ENCODE measurements around the gene UNC13D.

The UNC13D gene

DNA sequence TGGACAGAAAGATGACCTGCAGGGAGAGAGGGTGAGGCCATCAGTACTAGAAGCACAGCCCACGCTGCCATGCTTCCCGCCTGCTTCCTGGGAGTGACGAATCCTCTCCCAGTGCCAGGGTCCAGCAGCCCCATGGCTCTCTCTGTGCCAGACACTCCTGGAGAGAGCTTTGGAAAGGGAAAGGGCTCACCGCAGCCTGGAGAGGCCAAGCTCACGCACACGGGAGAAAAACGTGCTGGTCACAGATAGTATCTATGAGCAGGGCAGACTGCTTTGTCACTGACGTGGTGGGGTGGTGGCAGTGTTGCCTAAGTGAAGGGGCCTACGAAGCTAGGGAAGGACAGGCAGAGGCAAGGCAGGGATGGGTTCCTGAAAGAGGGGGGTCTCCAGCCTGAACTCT is 5.5 kb upstream of the UNC13D start:
- DNase-seq: no peak

DNA sequence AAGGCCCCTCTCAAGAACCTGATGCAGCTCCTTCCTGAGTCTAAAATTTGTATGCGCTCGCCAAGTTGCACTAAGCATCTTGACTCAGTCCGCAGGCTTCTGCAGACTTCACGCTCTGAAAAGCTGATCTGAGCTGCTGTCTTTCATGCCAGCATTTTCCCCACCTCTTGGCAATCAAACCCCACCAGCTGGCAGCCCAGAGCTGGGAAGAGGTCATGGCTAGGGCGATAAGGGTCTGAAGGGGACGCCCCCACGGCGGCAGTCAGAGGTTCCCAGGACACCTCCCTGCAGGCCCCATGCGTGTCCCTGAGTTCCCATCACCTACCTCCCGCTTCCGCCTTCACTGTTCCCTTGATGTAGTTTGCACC is 5.1 kb upstream of the UNC13D start:
- DNase-seq: no peak

DNA sequence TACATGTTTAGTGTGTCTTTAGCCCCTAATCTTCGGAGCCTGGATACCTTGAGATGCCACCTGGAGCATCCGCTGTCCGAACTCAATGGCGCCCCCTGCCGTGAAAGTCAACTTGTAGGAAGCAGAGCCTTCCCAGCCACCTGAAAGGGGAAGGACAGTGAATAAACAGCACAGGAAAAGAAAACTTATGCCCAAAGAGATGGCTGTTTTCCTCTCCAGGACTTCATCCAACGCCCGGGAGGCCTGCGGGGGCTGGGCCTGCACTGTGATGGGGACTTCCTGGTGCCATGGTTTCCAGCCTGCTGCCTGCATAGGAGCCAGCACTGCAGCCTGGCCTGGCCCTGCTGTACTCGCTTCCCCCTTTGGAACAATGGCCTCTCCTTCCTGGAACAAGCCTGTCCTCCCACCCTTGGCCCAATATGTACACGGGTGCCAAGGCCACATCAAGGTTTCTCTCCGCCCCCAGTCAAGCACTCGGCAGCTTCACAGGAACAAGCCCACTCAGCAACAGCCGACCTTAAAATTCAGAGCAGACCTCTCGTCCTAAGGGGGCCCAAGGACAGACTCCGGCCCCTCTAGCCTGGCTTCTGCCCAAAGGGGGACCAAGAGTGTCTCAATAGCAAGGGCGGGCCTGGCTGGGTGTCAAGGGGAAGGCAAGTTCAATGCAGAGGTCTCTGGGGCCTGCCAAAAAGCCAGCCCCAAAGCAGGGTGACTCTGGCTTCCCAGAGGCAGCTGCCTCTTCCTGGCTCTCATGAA is 4.5 kb upstream of the UNC13D start:
- DNase-seq: peak; percentile 60

DNA sequence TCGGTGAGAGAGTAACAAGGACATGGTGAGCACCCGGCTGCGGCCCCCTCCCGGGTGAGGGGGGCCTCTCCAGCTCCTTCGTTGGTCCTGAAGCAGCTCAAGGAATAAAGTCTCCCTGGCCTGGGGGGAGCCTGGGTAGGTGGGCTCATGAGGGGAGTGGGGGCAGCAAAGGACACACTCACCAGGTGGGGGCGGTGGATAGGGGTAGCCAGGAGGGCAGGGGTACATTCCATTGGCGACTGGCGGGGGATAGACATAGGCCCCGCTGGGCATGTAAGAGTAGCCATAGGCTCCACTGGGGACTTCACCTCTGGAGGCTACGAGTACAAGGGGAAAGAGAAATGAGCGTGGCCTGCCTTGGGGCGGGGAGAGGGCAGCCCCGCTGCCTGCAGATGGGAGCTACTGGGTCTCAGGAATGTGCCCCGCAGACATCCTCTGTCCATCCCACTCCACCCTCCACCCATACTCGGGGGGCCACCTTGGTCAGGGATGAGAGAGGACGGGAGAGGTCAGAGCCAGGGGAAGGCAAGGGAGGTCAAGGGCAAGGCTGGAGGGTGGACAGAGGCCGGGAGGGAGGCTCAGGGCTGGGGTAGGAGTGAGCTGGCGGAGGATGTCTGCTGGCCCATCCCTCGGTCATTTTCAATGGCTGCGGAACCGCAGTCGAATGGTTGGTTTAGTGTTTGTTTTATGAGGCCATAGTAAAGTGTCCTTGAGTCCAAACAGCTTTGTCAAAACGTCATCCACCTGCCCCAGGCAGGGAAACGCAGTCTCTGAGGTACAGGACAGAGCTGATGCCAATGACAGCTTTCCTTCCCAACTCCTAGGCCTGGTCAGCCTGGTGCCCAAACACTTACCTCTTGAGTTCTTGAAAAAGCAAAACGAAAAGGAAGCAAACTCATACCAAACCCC is 3.7 kb upstream of the UNC13D start:
- no peak for DNase-seq

DNA sequence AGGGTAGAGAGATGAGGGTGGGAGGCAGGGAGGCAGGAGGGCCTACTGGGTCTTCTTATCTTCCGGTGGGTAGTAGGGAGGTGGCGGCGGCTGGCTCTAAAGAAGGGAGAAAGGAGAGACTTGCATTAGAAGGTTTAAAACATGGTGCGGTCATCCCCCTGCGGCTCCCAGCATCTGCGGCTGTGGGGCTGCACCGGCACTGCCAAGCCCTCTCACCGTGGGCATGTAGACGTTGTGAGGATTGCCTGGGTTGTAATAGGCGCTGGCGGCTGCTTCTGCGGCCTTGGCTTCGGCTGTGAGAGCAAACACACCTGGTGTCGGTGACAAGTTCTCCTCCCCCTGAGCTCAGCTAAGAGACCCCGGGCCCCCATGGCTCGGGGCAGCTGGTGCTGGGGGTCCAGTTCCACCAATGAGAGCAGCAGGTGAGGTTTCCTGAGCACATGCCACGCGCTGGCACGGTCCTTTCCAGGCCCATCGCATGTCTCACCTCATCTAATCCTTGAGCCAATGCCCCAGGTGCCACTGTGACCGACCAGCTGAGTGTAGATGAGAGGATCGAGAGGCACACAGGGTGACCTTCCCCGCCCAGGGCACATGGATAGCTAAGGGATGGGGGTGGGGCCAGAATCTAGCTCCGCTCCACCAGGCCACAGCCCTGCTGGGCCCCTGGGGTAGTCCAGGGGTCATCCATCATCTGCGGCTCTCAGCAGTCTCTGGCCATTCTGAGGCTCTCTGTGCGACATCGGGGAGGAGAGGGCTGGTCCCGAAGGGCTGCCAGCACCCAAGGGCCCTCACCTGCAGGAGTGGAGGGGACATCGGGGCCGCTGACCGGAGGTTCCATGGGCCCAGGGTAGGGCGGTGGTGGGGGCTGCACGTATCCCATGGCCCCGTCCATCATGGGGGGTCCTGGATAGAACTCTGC is 2.7 kb upstream of the UNC13D start:
- no peak for DNase-seq

DNA sequence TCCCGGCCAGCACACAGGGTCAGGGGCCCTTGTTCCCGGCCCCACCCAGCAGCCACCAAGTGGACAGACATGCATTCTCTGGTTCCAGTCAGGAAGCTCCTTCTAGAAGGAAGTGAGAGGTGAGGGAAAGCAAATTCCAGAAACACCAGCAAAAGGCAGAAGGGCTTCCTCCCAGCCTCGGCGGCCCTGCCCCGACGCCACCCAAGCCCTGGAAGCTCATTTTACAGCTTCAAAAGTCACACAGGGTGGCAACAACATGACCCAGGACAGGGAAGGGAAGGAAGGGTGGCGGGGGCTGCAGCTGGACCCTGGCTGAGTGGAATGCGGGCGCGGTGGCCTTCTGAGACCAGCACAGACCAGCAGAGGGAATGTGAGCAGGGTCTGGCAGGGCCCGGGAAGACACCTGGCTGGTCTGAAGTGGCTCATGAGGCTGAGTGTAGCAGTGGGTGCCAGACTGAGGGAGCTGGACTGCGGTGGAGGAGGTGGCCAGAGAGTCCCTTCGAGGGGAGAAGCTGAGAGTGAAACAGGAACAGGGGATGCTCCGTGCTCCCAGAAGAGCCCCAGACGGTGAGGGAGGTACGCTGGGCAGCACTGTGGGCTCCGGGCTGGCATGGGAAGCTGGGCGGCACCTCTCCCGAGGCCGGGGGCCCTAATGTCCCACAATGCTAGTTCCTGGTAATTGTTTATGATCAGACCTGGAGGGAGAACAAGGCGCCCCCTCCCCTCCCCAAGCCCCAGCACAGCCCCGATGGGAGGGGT is 1.9 kb upstream of the UNC13D start:
- no peak for DNase-seq

DNA sequence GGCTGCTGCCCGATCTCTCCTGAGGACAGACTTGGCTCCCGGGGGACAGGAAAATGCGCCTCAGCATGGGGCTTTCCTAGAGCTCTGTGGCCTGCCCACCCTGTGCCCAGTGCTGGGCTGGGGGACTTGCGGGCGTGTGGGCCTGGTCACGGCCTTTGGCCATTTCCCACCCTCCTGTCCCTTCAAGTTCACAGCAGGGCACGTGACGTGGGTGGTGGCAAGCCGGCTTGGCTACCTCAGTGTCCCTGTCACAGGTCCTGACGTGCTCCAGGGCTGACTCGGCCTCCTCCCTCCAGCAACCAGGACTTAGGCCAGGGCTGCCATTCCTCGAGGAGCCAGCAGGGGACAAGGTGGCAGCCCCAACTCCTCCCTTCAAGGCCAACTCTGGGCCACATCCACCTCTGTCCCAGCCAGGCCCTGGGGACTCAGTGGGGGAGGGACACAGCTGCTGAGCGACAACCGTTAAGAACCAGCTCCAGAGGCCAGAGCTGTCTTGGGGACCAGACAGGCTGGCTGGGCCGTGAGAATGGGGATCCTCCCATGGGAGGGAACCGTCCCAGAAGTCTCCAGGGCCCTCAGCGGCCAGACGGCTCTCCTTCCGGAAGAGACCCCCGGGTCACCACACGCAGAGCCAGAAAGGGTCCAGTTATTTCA is 981 bp upstream of the UNC13D start:
- peak; percentile 80 for DNase-seq

DNA sequence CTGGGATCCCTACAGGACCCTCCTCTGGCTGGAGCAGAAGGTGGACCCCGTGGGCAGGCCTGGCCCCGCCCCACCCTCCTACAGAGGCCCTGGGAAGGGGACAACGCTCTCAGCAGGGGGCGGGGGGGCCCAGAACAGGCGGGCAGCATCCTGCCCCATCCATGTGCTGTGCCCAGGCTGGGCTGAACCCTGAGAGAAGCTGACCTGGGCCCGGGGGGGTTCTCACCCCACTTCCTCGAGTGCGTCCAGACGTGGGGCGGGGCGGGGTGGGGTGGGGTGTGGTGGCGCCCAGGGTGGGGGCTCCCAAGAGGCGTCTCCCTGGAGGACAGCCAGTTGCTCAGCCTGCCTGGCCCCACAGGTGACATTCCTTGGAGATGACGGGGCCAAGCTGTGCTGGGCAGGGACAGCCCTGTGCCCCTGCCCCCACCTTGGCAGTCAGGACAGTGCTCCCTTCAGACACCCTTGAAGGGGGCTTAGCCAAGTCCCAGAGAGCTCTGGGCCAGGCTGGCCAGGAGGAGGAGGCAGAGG is 390 bp upstream of the UNC13D start:
- DNase-seq: no peak

DNA sequence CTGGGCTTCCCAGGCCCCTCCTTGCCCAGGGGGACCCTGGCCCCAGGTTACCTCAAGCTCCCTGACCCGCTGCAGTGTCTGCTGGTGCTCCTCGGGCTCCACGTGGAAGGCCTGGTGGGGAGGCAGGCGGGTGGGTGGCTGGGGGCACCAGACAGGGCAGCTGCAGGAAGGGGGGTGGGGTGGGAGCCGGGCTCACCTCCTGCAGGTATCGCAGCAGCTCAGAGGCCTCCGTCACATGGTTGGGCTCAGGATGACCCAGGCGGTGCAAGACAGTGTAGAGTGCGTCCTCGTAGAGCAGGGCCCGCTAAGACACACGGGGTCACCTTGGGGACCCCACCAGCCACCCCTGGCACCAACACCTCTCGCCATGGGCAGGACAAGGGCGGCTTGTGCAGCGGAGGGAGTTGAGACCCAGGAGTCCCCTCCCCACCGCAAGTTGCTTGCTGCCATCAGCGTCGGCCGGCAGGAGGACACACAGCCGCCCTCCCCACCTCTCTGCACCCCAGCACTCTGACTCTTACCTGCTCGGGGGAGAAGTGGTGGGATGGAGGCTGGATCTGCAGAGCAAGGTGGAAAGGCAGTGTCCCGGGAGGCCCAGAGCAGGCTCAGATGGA is 1.1 kb downstream of the UNC13D start:
- DNase-seq: peak; percentile 25

DNA sequence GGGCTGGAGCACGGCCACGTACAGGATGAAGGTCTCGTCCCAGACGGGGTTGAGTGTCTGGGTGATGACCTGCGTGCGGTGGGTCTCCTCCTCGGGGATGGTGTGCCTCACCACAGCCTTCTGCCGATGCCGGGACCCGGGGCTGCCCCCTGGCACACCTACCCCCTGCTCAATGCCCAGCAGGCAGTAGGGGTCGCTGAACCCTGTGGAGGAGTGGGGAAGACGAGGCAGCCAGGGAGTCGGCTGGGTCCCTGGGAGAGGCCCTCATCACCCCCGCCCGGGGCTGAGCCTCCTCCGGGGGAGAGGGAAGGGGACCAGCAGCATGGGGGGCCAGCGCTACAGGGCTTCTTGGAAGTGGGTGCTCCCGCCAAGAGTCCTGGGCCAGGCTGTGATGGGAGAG is 1.8 kb downstream of the UNC13D start:
- no peak for DNase-seq

DNA sequence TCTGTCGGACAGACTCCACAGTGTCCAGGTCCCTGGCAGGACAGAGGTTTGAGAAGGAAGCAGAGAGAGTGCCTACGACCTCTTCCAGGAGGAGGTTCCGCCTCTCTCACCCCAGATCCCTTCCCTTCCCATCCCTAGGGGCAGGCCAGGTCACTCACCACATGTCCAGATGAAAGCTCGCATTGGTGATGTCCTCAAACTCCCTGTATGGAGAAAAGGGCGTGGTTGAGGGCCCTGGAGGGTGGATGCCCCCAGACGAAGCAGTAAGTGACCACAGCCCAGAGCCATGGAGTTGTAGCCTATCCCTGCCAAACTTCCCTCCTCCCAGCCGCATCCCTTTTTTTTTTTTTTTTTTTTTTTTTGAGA is 3.4 kb downstream of the UNC13D start:
- DNase-seq: no peak

DNA sequence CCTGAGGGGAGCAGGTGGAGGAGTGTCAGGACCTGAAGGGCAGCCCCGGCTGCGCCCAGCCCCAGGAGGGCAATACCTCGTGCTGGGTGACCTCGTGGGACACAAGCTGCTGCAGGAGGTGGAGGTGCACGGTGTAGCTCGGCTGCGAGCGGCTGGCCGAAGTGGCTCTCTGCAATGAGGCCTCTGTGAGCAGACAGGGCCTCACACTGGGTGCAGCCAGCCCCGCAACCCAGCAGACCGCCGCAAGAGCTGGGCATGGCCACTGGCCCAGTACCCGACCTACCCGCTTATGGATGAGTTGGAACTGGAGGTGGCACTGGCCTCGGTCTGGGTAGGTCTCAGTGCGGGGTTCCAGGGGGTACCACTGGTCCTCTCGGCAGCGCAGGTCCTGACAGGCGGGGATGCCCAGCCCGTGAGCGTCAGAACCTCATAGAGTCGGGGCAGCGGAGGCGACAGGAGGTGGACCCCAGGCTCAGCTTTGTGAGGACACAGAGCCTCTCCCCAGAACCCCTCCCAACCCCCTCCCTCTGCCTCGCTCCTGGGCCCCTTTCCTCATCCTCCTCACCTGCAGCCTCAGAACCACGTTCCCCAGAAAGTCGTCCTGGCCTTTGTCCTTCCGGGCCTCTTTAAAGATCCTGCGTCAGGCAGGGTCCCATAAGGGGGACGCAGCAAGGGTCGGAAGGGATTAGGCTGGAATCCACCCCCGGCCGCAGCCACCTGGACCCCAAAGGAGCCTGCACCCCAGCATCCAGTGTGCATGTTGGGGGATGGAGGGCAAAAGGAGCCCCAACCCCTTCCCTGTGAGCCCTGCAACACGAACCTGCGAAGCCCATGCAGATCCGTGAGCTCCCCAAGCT is 4.0 kb downstream of the UNC13D start:
- DNase-seq: no peak

DNA sequence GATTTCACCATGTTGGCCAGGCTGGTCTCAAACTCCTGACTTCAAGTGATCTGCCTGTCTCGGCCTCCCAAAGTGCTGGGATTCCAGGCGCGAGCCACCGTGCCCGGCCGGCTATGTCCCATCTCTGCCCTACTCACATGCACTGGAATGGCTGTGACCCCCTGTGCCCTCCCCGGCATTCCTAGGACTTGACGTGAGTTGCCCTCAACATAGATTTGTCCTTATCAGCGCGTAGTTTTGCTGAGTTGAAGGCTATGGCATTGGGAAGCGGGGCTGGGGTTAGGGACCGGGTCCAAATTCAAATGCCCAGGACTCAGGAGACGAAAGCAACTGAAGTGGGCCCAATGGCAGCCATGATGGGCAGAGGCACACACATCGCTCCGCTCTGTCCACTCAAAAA is 5.8 kb downstream of the UNC13D start:
- no peak for DNase-seq

DNA sequence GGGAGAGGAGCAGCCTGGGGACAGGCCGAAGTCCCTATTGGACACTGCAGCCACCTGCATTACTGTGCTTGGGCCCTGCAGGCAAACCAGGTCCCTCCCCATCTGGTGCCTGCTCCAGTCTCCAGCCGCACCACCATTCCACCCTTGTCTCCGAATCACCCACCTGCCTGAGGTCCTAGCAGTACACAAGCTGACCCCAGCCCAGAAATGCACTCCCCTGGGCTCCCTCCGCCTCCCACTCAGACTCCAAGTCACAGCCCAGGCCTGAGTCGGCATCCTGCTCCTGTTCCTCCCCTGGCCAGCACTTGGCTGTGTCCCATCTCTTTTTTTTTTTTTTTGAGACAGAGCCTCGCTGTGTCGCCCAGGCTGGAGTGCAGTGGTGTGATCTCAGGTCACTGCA is 6.3 kb downstream of the UNC13D start:
- DNase-seq: no peak

DNA sequence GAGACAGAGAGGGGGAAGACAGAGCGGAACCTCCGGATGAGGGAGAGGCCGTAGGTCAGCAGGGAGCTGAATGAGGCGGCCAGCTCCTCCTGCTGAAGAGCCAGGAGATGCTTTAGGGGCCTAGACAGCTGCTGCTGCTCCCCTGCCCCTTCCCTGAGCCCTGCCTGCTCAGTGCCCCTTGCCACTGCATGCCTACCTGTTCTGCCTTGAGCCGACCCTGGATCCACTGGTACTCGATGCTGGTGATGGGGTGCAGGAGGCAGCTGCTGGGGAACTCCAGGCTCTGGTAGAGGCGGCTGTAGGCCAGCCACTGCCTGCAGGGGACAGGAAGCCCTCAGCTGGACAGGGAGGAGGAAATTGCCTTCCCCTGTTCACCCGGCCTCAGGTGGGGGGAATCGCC is 7.6 kb downstream of the UNC13D start:
- DNase-seq: no peak

DNA sequence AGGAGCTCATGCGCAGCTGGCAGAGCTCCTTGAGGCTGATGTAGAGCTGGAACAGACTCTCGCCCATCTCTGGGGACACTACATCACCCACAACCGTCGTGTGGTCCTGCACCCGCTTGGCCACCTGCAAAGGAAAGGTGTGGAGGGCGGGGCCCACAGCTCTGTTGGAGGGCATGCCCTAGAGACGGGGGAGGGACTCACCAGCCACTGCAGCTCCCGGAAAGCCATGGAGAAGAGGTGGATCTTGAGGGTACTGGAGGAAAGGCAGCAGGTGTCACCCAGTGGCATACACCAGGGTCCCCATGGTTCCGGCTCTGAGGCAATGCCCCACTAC is 8.6 kb downstream of the UNC13D start:
- DNase-seq: no peak

DNA sequence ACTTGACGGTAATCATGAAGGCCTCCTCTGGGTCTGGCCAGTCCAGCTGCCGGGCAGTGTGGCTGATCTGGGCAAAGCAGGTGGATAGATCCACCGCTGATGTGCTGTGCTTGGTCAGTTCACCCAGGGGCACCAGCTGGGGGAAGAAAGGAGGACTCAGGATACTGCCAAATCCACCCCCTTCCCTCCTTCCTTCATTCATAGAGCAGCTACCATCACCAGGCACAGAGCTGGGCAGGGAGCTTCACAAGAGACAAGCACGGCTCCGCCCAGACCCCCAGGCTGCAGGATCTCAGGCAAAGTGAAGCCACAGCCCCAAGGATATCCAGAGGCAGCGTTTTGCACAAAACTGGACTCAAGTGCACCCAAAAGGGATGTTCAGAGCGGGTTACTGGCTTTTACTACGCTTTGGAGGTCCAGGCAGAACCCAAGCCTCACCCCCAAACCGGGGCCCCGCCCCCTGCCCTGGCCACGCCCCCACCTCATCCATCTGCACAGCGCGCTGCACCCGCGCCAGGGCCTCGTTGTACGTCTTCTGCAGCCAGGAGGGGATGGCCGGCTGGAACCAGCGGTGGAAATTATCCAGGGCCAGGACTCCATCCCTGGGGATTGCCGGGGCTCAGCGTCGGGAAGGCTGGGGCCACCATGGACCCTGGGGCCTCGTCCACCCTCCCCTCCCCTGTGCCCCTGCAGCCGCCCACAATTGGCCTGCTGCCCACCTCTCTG is 9.1 kb downstream of the UNC13D start:
- DNase-seq: no peak

DNA sequence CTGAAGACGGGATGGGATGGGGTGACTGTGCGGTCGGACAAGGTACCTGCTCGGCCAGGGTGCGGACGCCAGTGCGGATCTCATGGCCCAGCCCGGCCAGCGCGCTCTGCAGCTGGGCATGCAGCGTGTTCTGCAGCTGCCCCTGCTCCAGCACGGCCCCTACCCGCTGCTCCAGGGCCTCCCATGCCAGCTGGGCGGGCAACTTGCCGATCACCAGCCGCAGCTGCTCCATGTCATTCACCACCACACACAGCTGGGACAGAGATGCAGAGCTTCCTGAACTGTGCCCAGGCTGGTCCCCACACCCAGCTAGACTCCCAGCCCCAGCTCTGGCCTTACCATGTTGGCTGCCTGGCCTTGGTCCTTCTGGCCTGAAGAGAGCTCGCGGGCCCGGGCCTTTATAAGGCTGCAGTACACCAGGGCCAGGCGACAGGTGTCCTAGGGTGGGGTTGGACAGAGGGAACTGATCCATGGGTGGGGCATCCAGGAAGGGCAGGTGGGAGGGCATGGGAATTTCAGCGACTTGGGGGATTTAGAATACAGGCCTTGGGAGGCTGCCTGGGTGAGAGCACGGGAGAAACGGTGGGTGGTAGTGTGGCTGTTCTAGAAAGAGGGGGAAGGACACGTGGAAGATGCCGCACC is 9.8 kb downstream of the UNC13D start:
- DNase-seq: no peak
